IMR-90 (cell line): ENCODE measurements around the gene SHOX. TPM values are rescaled to one million over a fixed set of nuclear protein-coding genes. Genes with fewer than 3 reads are reported as not detected.

Experiments
- ATAC-seq: fragments of 200-7000 bp; cut with Tn5 transposase; 2 replicates; pipeline ENCODE4 v1.9.1; 2020; ENCODE audit warnings: low read depth, mild to moderate bottlenecking, moderate library complexity
- BruUV-seq: library from RNA; stranded (reverse); fragments of 400-500 nt; replicated peaks from 2 replicates; lab custom pipeline; 2021; lab: Mats Ljungman, UMichigan
- CTCF ChIA-PET: fragments of 300-600 bp; formaldehyde crosslinking; extraction: SDS; loops from one replicate; lab custom pipeline; 2021; ENCODE audit warnings: antibody characterized with exemption; lab: Yijun Ruan, JAX
- POLR2A ChIA-PET: fragments of 300-600 bp; sonication (Branson Sonifier 250); formaldehyde crosslinking; loops from one replicate; lab custom pipeline; 2022; ENCODE audit warnings: antibody characterized with exemption; ENCODE audit not compliant: unreplicated experiment; lab: Charles Lee
- DNase-seq: peaks from one replicate; pipeline ENCODE4 v3.0.0; 2013
- H2AFZ ChIP-seq: replicated peaks from 2 replicates; pipeline ENCODE3; 2013; ENCODE audit warnings: low read length, mild to moderate bottlenecking; ENCODE audit not compliant: poor library complexity
- H2AK5ac ChIP-seq: 2 replicates; pipeline ENCODE4 v1.6.1; 2013; ENCODE audit warnings: low read depth, low read length, inconsistent platforms
- H2AK9ac ChIP-seq: replicated peaks from 2 replicates; pipeline ENCODE3; 2013; ENCODE audit warnings: mild to moderate bottlenecking, low read depth, low read length, moderate library complexity; ENCODE audit not compliant: poor library complexity
- H2BK120ac ChIP-seq: 2 replicates; pipeline ENCODE4 v1.6.1; 2013; ENCODE audit warnings: low read depth, low read length, inconsistent platforms
- H2BK15ac ChIP-seq: 3 replicates; pipeline ENCODE4 v1.6.1; 2013; ENCODE audit warnings: low read depth, low read length, inconsistent platforms
- H2BK20ac ChIP-seq: 2 replicates; pipeline ENCODE4 v1.6.1; 2013; ENCODE audit warnings: low read depth, mild to moderate bottlenecking, inconsistent platforms, low read length, moderate library complexity
- H2BK5ac ChIP-seq: 2 replicates; pipeline ENCODE4 v1.6.1; 2013; ENCODE audit warnings: mild to moderate bottlenecking, low read depth, low read length, inconsistent platforms; ENCODE audit not compliant: poor library complexity, severe bottlenecking
- H3K14ac ChIP-seq: replicated peaks from 2 replicates; pipeline ENCODE4 v1.6.1; 2013; ENCODE audit warnings: low read depth, low read length, inconsistent platforms
- H3K18ac ChIP-seq: 2 replicates; pipeline ENCODE4 v1.6.1; 2013; ENCODE audit warnings: low read depth, low read length, control low read depth
- H3K23ac ChIP-seq: 2 replicates; pipeline ENCODE4 v1.6.1; 2013; ENCODE audit warnings: low read depth, low read length, inconsistent platforms
- H3K27ac ChIP-seq: 2 replicates; pipeline ENCODE4 v1.5.1; 2013; ENCODE audit warnings: mild to moderate bottlenecking, control low read depth, low read length; ENCODE audit not compliant: insufficient read depth
- H3K27me3 ChIP-seq: 2 replicates; pipeline ENCODE4 v1.6.1; 2013; ENCODE audit warnings: low read length; ENCODE audit not compliant: control insufficient read depth, insufficient read depth
- H3K36me3 ChIP-seq: 2 replicates; pipeline ENCODE4 v1.6.1; 2013; ENCODE audit warnings: low read length, mixed read lengths; ENCODE audit not compliant: control insufficient read depth, insufficient read depth
- H3K4ac ChIP-seq: 2 replicates; pipeline ENCODE4 v1.6.1; 2013; ENCODE audit warnings: low read depth, low read length, inconsistent platforms
- H3K4me1 ChIP-seq: 2 replicates; pipeline ENCODE4 v1.6.1; 2013; ENCODE audit warnings: low read length, mixed read lengths; ENCODE audit not compliant: control insufficient read depth, insufficient read depth
- H3K4me2 ChIP-seq: 2 replicates; pipeline ENCODE4 v1.6.1; 2013; ENCODE audit warnings: low read depth, mild to moderate bottlenecking, control low read depth, low read length, moderate library complexity
- H3K4me3 ChIP-seq: 2 replicates; pipeline ENCODE4 v1.5.1; 2013; ENCODE audit warnings: low read depth, mild to moderate bottlenecking, control low read depth, low read length, moderate library complexity; ENCODE audit not compliant: insufficient read depth
- H3K56ac ChIP-seq: 2 replicates; pipeline ENCODE4 v1.6.1; 2013; ENCODE audit warnings: low read length, inconsistent platforms; ENCODE audit not compliant: insufficient read depth; ENCODE audit errors: extremely low read depth
- H3K79me1 ChIP-seq, 2 experiments: 2 replicates each; pipeline ENCODE4 v1.6.1; 2013; ENCODE audit warnings: low read length in 2 of 2, inconsistent platforms in 1 of 2, low read depth in 1 of 2
- H3K9ac ChIP-seq: 2 replicates; pipeline ENCODE4 v1.6.1; 2013; ENCODE audit warnings: low read depth, low read length, control low read depth
- H3K9me1 ChIP-seq: 2 replicates; pipeline ENCODE4 v1.6.1; 2013; ENCODE audit warnings: low read length, inconsistent platforms; ENCODE audit not compliant: insufficient read depth
- H3K9me3 ChIP-seq: 2 replicates; pipeline ENCODE4 v1.6.1; 2013; ENCODE audit warnings: low read length; ENCODE audit not compliant: control insufficient read depth, insufficient read depth
- H4K20me1 ChIP-seq: 2 replicates; pipeline ENCODE4 v1.6.1; 2013; ENCODE audit warnings: low read length, inconsistent platforms; ENCODE audit not compliant: insufficient read depth
- H4K5ac ChIP-seq: 2 replicates; pipeline ENCODE4 v1.6.1; 2013; ENCODE audit warnings: mild to moderate bottlenecking, low read depth, low read length, control low read depth
- H4K8ac ChIP-seq, 2 experiments: 2 replicates each; pipeline ENCODE4 v1.6.1; 2013; ENCODE audit warnings: low read depth in 2 of 2, low read length in 2 of 2, control low read depth in 1 of 2, inconsistent platforms in 1 of 2
- H4K91ac ChIP-seq: 2 replicates; pipeline ENCODE4 v1.6.1; 2013; ENCODE audit warnings: low read depth, low read length, inconsistent platforms; ENCODE audit not compliant: insufficient read depth
- BHLHE40 ChIP-seq: fragments of 150-350 bp; IDR thresholded peaks from 2 replicates; pipeline ENCODE4 v1.6.1; 2016; ENCODE audit warnings: mild to moderate bottlenecking, low read depth, low read length
- CEBPB ChIP-seq: IDR thresholded peaks from 2 replicates; pipeline ENCODE4 v1.6.1; 2012; ENCODE audit warnings: low read depth, low read length, improper control_type of control experiment
- CHD1 ChIP-seq: IDR thresholded peaks from 2 replicates; pipeline ENCODE4 v1.6.1; 2012; ENCODE audit warnings: low read depth, low read length, improper control_type of control experiment
- FOS ChIP-seq: fragments of 150-350 bp; IDR thresholded peaks from 2 replicates; pipeline ENCODE4 v1.6.1; 2016; ENCODE audit warnings: low read depth, low read length
- MXI1 ChIP-seq: IDR thresholded peaks from 2 replicates; pipeline ENCODE4 v1.6.1; 2012; ENCODE audit warnings: low read depth, mild to moderate bottlenecking, low read length, moderate library complexity, borderline replicate concordance
- POLR2A ChIP-seq: IDR thresholded peaks from 2 replicates; pipeline ENCODE4 v1.6.1; 2012; ENCODE audit warnings: mild to moderate bottlenecking, low read depth, low read length
- RAD21 ChIP-seq: IDR thresholded peaks from 2 replicates; pipeline ENCODE4 v1.6.1; 2012; ENCODE audit warnings: low read length, improper control_type of control experiment
- RCOR1 ChIP-seq: IDR thresholded peaks from 2 replicates; pipeline ENCODE4 v1.6.1; 2012; ENCODE audit warnings: mild to moderate bottlenecking, low read length, improper control_type of control experiment; ENCODE audit not compliant: insufficient replicate concordance
- SMC3 ChIP-seq: fragments of 150-350 bp; IDR thresholded peaks from 2 replicates; pipeline ENCODE4 v1.6.1; 2016; ENCODE audit warnings: low read depth, mild to moderate bottlenecking, antibody characterized with exemption, low read length, moderate library complexity
- WGBS, 2 experiments: methylation state at CpG; one replicate each; pipeline versions ENCODE4 v1.1.5 to v1.1.7; 2013; ENCODE audit warnings: missing lambda C conversion rate in 2 of 2; ENCODE audit not compliant: insufficient read length in 1 of 2; ENCODE audit errors: extremely low coverage in 2 of 2; 5-methylcytosine and 5-hydroxymethylcytosine counted together
- dilution Hi-C: fragments of 300-500 bp; cut with HindIII; formaldehyde crosslinking; loops from one replicate; pipeline ENCODE4 v1.14.3; 2018; ENCODE audit warnings: low sequenced_read_pairs; ENCODE audit not compliant: unreplicated experiment
- in situ Hi-C: fragments of 300-500 bp; cut with MboI; formaldehyde crosslinking; loops from 3 replicates; pipeline ENCODE4 v1.14.3; 2019; ENCODE audit warnings: low sequenced_read_pairs, inconsistent platforms, mixed read lengths
- intact Hi-C: fragments of 100-400 bp; cut with micrococcal nuclease; formaldehyde crosslinking; loops from 2 replicates; pipeline ENCODE4 v1.10.0; 2022
- polyA plus RNA-seq, 3 experiments: library from polyadenylated mRNA; depleted of rRNA; stranded (reverse); fragments of >200 nt; gene quantifications; 2 replicates each; pipeline ENCODE4 v1.2.3, GENCODE V29; 2012; ENCODE audit warnings: low replicate concordance in 1 of 3
- total RNA-seq: library from RNA; depleted of rRNA; stranded (reverse); fragments of >200 nt; gene quantifications from 2 replicates; pipeline ENCODE4 v1.2.3, GENCODE V29; 2012
- TF ChIP-seq, protein P1 (sequence below): conservative IDR thresholded peaks from 2 replicates; pipeline ENCODE4 v1.5.1; 2012; ENCODE audit warnings: mild to moderate bottlenecking, low read depth, low read length, improper control_type of control experiment

The SHOX gene
- total and polyA plus RNA-seq, 2 of the 4 experiments (the other 2 are of a cell fraction), result not detected

DNA sequence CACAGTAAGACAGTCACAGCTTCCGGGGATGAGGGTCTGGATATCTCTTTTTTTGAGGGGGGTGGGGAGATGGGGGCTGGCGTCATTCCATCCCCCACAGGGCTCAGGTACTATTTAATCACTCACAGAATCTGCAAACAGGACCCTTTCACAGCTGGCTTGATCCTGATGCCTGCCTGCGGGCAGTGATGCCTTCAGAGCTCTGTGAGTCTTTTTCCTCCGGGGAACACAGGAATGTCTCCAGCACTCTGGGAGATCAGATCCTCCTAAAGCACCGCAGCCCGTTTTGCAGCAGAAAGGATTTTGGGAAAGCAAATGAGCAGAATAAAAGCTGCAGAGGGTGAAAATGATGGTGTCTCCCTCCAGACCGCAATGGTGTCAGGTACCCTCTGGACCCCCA, 13.2 kb upstream of the SHOX start:
- POLR2A ChIA-PET, result no interaction called here
- no peak overlapping the region for H2BK20ac ChIP-seq

More for the DNA sequence above, 13.2 kb upstream of the SHOX start:
- Histone ChIP-seq H3K18ac (no peak overlapping the region), H4K20me1 (no peaks in the 10 kb centered on the region), H3K27me3 (no peaks in the 10 kb centered on the region), H3K4ac (no peak overlapping the region), H3K4me2 (no peak overlapping the region), H2AK5ac (no peak overlapping the region), H3K9me1 (no peaks in the 10 kb centered on the region), H3K9me3 (peaks cover 7% of the 10 kb centered on the region; the same call in 1 of the 2 replicates), H2AFZ (no peak overlapping the region), H2AK9ac (no peak overlapping the region), H4K5ac (no peak overlapping the region), H3K36me3 (no peaks in the 10 kb centered on the region), H2BK120ac (no peak overlapping the region), H3K4me1 (no peaks in the 10 kb centered on the region), H2BK5ac (no peak overlapping the region), H3K27ac (no peak overlapping the region), H3K56ac (no peak overlapping the region), H3K14ac (no peak overlapping the region), H4K8ac (no peak overlapping the region), H3K23ac (no peak overlapping the region), H3K79me1 (no peaks in the 10 kb centered on the region), H3K9ac (no peak overlapping the region), H3K4me3 (no peak overlapping the region), H4K91ac (no peak overlapping the region), H2BK15ac (no peak overlapping the region)
- intact Hi-C loops, result no loop called here
- in situ Hi-C loops, result no loop called here
- ATAC-seq, result no peak
- 63% methylated on average over 3 of the region's 7 CpGs; no CpG with 5 or more reads in 1 of the 2 experiments for WGBS, 2 experiments
- no peak for DNase-seq
- TF ChIP-seq FOS (no peak), CEBPB (no peak), RAD21 (no peak), MXI1 (no peak), CHD1 (no peak), BHLHE40 (no peak), RCOR1 (no peak), SMC3 (no peak), POLR2A (no peak)
- TF ChIP-seq, protein P1, sequence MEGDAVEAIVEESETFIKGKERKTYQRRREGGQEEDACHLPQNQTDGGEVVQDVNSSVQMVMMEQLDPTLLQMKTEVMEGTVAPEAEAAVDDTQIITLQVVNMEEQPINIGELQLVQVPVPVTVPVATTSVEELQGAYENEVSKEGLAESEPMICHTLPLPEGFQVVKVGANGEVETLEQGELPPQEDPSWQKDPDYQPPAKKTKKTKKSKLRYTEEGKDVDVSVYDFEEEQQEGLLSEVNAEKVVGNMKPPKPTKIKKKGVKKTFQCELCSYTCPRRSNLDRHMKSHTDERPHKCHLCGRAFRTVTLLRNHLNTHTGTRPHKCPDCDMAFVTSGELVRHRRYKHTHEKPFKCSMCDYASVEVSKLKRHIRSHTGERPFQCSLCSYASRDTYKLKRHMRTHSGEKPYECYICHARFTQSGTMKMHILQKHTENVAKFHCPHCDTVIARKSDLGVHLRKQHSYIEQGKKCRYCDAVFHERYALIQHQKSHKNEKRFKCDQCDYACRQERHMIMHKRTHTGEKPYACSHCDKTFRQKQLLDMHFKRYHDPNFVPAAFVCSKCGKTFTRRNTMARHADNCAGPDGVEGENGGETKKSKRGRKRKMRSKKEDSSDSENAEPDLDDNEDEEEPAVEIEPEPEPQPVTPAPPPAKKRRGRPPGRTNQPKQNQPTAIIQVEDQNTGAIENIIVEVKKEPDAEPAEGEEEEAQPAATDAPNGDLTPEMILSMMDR, result no peak
- dilution Hi-C loops, result no loop called here
- CTCF ChIA-PET, result no interaction called here
- no TSS peak for BruUV-seq
